ENCODE measurements around the gene ZNF511. TPM values are rescaled to one million over a fixed set of nuclear protein-coding genes. Genes with fewer than 3 reads are reported as not detected.

The ZNF511 gene
- total and polyA plus RNA-seq, 7 experiments from 2014 or later = 29.6 to 88.1 (median 38.8) TPM

DNA sequence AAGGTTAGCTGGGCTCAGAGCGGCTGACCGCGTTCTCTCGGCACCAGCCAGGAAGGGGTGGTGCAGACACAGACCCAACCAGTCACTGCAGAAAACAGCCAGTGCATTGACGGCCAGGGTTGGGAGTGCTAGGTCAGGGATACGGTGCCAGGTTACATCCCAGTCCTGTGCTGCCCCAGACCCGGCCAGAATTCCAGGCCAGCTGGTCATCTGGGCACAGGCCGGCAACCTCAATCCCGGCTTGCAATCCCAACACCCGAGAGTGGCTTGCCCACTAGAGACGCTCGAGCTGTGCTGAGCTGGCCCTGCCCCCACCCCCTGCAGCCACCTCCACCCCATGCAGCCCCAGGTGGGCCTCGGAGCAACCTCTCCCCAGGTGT is 42.2 kb downstream of the ZNF511 start:
- CTCF ChIA-PET = no interaction called here
- H3K4me3 Mint-ChIP-seq = no peak overlapping the region
- H3K4me3 ChIP-seq (ENCODE audit: low read length) = no peak overlapping the region
- H3K27ac ChIP-seq (ENCODE audit: low read depth, low read length) = no peak overlapping the region
- DNase-seq (no peak), ATAC-seq (no peak)
- H3K36me3 ChIP-seq (ENCODE audit: control insufficient read depth in 2 of 3, insufficient read depth in 3 of 3, low read length in 3 of 3) = no peaks in the 10 kb centered on the region
- intact Hi-C loops (cut with micrococcal nuclease) = no loop called here
- H3K4me1 Mint-ChIP-seq = peaks cover 0 to 4% (median under 1%) of the 10 kb centered on the region in 7 donors
- no peaks in the 10 kb centered on the region for H3K4me1 ChIP-seq (ENCODE audit: control insufficient read depth in 2 of 2, insufficient read depth in 2 of 2, low read length in 2 of 2)
- H3K27me3 Mint-ChIP-seq = peaks cover 0 to 6% (median under 1%) of the 10 kb centered on the region in 5 donors
- POLR2A ChIA-PET = no interaction called here
- H3K9me3 ChIP-seq (ENCODE audit: control insufficient read depth in 2 of 3, low read length in 3 of 3) = no peaks in the 10 kb centered on the region
- H3K27ac Mint-ChIP-seq = no peak overlapping the region
- H3K9me3 Mint-ChIP-seq = no peaks in the 10 kb centered on the region
- H3K36me3 Mint-ChIP-seq = no peaks in the 10 kb centered on the region
- H3K27me3 ChIP-seq (ENCODE audit: control insufficient read depth in 2 of 2, insufficient read depth in 2 of 2, low read length in 2 of 2) = no peaks in the 10 kb centered on the region

DNA sequence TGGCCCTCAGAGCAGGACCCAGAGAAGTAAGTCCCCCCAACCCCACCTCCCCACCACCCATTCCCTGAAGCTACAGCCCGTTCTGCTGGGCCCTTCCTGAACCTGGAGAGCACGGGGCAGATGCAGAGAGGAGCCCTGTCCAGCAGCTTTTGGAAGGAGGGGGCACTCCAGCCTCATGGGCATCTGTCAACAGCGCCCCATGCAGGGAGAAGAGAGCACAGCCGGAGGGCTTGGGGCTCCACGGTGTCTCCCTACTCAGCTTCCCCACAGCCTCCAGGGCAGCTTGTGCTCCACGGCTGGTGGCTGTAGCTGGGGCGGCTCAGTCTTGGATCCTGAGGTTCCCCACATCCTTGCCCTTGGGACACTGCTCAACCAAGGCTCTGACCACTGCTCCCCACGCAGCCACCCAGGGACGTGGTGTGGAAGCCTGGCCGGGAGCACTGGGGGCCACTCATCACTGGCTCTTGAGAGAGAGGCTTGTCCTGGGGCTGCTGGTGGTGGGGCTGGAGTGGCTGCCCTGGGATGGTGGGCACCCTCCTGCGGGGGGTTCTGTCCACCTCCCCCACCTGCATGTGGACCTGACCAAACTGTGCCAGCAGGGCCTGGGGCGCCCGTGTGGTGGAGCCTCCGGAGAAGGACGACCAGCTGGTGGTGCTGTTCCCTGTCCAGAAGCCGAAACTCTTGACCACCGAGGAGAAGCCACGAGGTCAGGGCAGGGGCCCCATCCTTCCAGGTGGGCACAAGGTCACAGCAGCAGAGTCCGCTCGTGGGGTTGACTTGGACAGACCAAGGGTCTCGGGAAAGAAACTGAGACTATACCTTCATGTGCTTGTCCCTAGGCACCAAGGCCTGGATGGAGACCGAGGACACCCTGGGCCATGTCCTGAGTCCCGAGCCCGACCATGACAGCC is 42.9 kb downstream of the ZNF511 start:
- Histone ChIP-seq H3K36me3 (ENCODE audit: control insufficient read depth in 2 of 3, insufficient read depth in 3 of 3, low read length in 3 of 3) (no peaks in the 10 kb centered on the region), H3K27me3 (ENCODE audit: control insufficient read depth in 2 of 2, insufficient read depth in 2 of 2, low read length in 2 of 2) (no peaks in the 10 kb centered on the region), H3K4me1 (ENCODE audit: control insufficient read depth in 2 of 2, insufficient read depth in 2 of 2, low read length in 2 of 2) (no peaks in the 10 kb centered on the region), H3K4me3 (ENCODE audit: low read length) (no peak overlapping the region), H3K27ac (ENCODE audit: low read depth, low read length) (no peak overlapping the region), H3K9me3 (ENCODE audit: control insufficient read depth in 2 of 3, low read length in 3 of 3) (no peaks in the 10 kb centered on the region)
- ChIA-PET POLR2A (no interaction called here), CTCF (no interaction called here)
- Mint-ChIP-seq H3K36me3 (no peaks in the 10 kb centered on the region), H3K27me3 (peaks cover 0 to 6% (median 0%) of the 10 kb centered on the region in 5 donors), H3K9me3 (no peaks in the 10 kb centered on the region), H3K4me3 (no peak overlapping the region), H3K27ac (no peak overlapping the region), H3K4me1 (peaks cover 0 to 6% (median 4%) of the 10 kb centered on the region in 7 donors)
- intact Hi-C loops (cut with micrococcal nuclease) = no loop called here
- DNase-seq = no peak
- ATAC-seq = no peak

DNA sequence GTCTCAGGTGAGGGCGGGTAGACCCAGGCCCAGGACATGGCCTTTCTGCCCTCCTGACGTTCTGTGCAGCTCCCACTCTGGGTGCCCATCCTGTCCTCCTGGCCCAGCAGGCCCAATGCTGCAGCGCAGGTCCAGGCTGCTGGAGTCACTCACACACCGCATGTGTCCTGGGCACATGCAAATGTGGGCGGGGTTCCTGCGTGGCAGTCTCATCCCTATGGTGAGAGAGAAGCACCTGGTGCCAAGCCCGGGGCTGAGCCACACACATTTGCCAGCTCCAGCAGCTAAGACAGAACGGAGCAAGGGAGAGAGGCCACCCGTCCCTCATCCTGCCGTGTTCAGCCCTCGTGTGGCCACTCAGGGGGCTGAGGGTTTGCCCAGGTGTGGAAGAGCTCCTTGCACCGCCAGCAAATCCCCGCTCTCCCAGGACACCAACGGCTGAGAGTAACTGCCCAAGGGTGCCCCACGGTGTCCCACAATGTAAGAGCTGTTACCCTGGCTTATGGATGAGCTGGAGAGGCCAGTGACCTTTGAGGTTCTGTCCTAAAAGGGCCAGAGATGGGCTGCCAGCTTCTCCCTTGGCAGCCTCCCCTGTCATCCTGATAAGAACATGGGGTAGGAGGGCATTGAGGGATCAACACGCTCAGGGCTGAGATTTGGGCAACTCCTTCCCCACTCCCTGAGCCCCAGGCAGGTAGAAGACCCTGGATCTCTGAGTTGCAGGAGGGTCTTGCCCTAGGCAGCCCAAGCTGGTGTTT is 44.7 kb downstream of the ZNF511 start:
- no peaks in the 10 kb centered on the region for H3K36me3 Mint-ChIP-seq
- DNase-seq (no peak), ATAC-seq (no peak)
- H3K36me3 ChIP-seq (ENCODE audit: control insufficient read depth in 2 of 3, insufficient read depth in 3 of 3, low read length in 3 of 3) = no peaks in the 10 kb centered on the region
- ChIA-PET CTCF (interaction anchor here (1.1 kb wide), 1 partner anchor 24 kb away, joined by 3 read pairs; no protein-coding TSS in a partner anchor), POLR2A (interaction anchor here (1.5 kb wide), 1 partner anchor 36 kb away, joined by 3 read pairs; no protein-coding TSS in a partner anchor)
- no peaks in the 10 kb centered on the region for H3K4me1 ChIP-seq (ENCODE audit: control insufficient read depth in 2 of 2, insufficient read depth in 2 of 2, low read length in 2 of 2)
- no peak overlapping the region for H3K27ac ChIP-seq (ENCODE audit: low read depth, low read length)
- no peak overlapping the region for H3K27ac Mint-ChIP-seq
- H3K27me3 ChIP-seq (ENCODE audit: control insufficient read depth in 2 of 2, insufficient read depth in 2 of 2, low read length in 2 of 2) = no peaks in the 10 kb centered on the region
- H3K27me3 Mint-ChIP-seq = peaks cover 0 to 6% (median 0%) of the 10 kb centered on the region in 5 donors
- no peaks in the 10 kb centered on the region for H3K9me3 Mint-ChIP-seq
- no peak overlapping the region for H3K4me3 ChIP-seq (ENCODE audit: low read length)
- H3K9me3 ChIP-seq (ENCODE audit: control insufficient read depth in 2 of 3, low read length in 3 of 3) = no peaks in the 10 kb centered on the region
- H3K4me3 Mint-ChIP-seq = no peak overlapping the region
- intact Hi-C loops (cut with micrococcal nuclease) = no loop called here
- peaks cover 0 to 6% (median 4%) of the 10 kb centered on the region in 7 donors for H3K4me1 Mint-ChIP-seq

DNA sequence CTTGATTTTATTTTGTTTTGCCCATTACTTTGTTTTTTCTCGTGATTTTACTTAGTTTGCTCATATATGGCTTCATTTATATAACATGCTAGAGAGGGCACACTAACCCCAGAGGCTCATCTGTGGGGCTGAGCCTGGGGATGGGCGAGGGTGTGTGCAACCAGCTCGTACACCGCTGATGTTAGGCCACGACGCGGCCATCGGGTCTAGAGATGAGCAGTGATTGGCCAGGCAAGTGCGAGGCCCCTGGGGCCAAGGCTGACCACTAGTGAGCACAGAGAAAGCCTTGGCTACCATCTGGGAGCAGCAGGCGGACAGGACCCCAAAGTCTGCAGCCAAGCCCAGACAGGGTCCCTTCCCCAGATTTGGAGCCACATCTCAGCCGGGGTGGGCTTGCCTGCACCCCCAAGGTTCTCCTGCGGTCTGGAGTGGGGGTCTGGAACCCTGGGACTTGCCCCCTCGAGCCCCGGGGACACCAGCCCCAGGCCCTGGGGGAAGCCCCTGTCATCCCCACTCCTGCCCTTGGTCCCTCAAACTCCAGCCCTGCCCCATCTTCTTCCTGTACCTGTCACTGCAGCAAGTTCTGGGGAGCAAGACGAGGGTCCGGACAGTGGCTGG is 45.4 kb downstream of the ZNF511 start:
- no peak overlapping the region for H3K4me3 Mint-ChIP-seq
- no peaks in the 10 kb centered on the region for H3K9me3 Mint-ChIP-seq
- CTCF ChIA-PET = no interaction called here
- Histone ChIP-seq H3K36me3 (ENCODE audit: control insufficient read depth in 2 of 3, insufficient read depth in 3 of 3, low read length in 3 of 3) (no peaks in the 10 kb centered on the region), H3K4me1 (ENCODE audit: control insufficient read depth in 2 of 2, insufficient read depth in 2 of 2, low read length in 2 of 2) (no peaks in the 10 kb centered on the region), H3K27me3 (ENCODE audit: control insufficient read depth in 2 of 2, insufficient read depth in 2 of 2, low read length in 2 of 2) (no peaks in the 10 kb centered on the region), H3K4me3 (ENCODE audit: low read length) (no peak overlapping the region), H3K9me3 (ENCODE audit: control insufficient read depth in 2 of 3, low read length in 3 of 3) (no peaks in the 10 kb centered on the region), H3K27ac (ENCODE audit: low read depth, low read length) (no peak overlapping the region)
- no peaks in the 10 kb centered on the region for H3K36me3 Mint-ChIP-seq
- intact Hi-C loops (cut with micrococcal nuclease) = no loop called here
- H3K27me3 Mint-ChIP-seq = peaks cover 0 to 3% (median 0%) of the 10 kb centered on the region in 5 donors
- peaks cover 0 to 6% (median 4%) of the 10 kb centered on the region in 7 donors for H3K4me1 Mint-ChIP-seq
- POLR2A ChIA-PET = interaction anchor here (1.5 kb wide), 1 partner anchor 35 kb away, joined by 3 read pairs; no protein-coding TSS in a partner anchor
- no peak overlapping the region for H3K27ac Mint-ChIP-seq
- no peak for ATAC-seq
- DNase-seq = no peak

DNA sequence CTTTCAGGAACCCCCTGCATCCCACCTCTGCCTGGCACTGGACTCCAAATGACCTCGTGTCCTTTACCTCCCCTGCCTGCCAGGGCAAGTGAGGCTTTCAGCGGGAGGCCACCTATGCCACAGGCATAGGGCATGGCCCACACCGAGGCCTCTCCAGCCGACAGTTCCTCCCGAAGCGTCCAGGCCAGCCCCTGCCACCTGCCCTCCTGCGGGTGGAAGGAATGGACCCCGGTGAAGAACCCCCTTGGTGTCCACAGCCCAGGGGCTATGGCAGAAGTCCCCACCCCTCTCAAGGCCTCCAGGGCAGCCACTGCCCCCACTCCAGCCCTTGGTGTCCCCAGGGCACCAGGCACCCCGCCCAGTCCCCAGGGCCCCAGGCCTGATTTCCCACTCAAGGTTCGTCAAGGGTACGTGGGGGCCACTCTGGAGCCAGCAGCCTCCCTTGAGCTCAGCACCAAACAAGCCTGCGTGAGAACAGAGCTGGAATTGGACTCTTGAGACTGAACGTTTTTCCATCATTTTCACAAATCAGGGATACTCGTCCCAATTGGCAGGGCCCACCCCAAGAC is 46.0 kb downstream of the ZNF511 start:
- Mint-ChIP-seq H3K27me3 (no peaks in the 10 kb centered on the region), H3K27ac (no peak overlapping the region), H3K9me3 (no peaks in the 10 kb centered on the region), H3K36me3 (no peaks in the 10 kb centered on the region), H3K4me1 (peaks cover 0 to 6% (median 4%) of the 10 kb centered on the region in 7 donors), H3K4me3 (no peak overlapping the region)
- no peak for DNase-seq
- no peaks in the 10 kb centered on the region for H3K9me3 ChIP-seq (ENCODE audit: control insufficient read depth in 2 of 3, low read length in 3 of 3)
- ATAC-seq = no peak
- CTCF ChIA-PET = interaction anchor here (1.3 kb wide), 1 partner anchor 25 kb away, joined by 3 read pairs; no protein-coding TSS in a partner anchor
- intact Hi-C loops (cut with micrococcal nuclease) = loop anchor here (5.0 kb wide), 2 partner anchors 38 to 1047 kb away; partner anchors contain the start of genes MTG1 (in 1 of the 2) and STK32C (in 1 of the 2)
- H3K27ac ChIP-seq (ENCODE audit: low read depth, low read length) = no peak overlapping the region
- H3K36me3 ChIP-seq (ENCODE audit: control insufficient read depth in 2 of 3, insufficient read depth in 3 of 3, low read length in 3 of 3) = no peaks in the 10 kb centered on the region
- no peak overlapping the region for H3K4me3 ChIP-seq (ENCODE audit: low read length)
- H3K27me3 ChIP-seq (ENCODE audit: control insufficient read depth in 2 of 2, insufficient read depth in 2 of 2, low read length in 2 of 2) = no peaks in the 10 kb centered on the region
- no peaks in the 10 kb centered on the region for H3K4me1 ChIP-seq (ENCODE audit: control insufficient read depth in 2 of 2, insufficient read depth in 2 of 2, low read length in 2 of 2)
- POLR2A ChIA-PET = interaction anchor here (1.7 to 2.7 kb wide), 2 partner anchors 19 to 36 kb away, joined by 4 to 16 read pairs; partner anchors contain the start of gene CALY

DNA sequence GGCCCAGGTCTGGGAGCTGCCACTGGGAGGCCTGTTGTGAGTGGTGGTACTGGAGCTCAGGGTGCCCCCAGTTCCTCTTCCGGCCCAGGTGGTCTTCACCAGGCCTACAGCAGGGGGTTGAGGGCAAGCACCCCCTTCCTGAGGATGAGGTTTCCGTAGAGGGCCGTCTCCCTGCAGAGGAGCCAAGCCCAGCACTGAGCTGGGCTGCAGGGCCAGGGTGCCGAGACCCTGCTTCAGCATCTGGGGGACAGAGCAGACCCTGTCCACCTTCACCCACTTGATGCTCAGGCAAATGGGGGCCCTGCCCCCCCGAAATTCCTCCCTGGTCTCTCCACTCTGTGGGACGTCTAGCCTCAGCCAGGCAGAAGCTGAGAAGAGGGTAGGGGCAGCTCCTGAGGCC is 46.6 kb downstream of the ZNF511 start:
- Histone ChIP-seq H3K4me3 (ENCODE audit: low read length) (no peak overlapping the region), H3K27ac (ENCODE audit: low read depth, low read length) (no peak overlapping the region), H3K4me1 (ENCODE audit: control insufficient read depth in 2 of 2, insufficient read depth in 2 of 2, low read length in 2 of 2) (no peaks in the 10 kb centered on the region), H3K9me3 (ENCODE audit: control insufficient read depth in 2 of 3, low read length in 3 of 3) (no peaks in the 10 kb centered on the region), H3K27me3 (ENCODE audit: control insufficient read depth in 2 of 2, insufficient read depth in 2 of 2, low read length in 2 of 2) (no peaks in the 10 kb centered on the region), H3K36me3 (ENCODE audit: control insufficient read depth in 2 of 3, insufficient read depth in 3 of 3, low read length in 3 of 3) (no peaks in the 10 kb centered on the region)
- H3K4me3 Mint-ChIP-seq = no peak overlapping the region
- peaks cover 0 to 6% (median 4%) of the 10 kb centered on the region in 7 donors for H3K4me1 Mint-ChIP-seq
- ATAC-seq (no peak), DNase-seq (no peak)
- no peaks in the 10 kb centered on the region for H3K9me3 Mint-ChIP-seq
- ChIA-PET POLR2A (interaction anchor here (1.7 to 2.7 kb wide), 2 partner anchors 20 to 35 kb away, joined by 4 to 16 read pairs; partner anchors contain the start of gene CALY), CTCF (interaction anchor here (1.3 kb wide), 1 partner anchor 26 kb away, joined by 3 read pairs; no protein-coding TSS in a partner anchor)
- no peak overlapping the region for H3K27ac Mint-ChIP-seq
- intact Hi-C loops (cut with micrococcal nuclease) = loop anchor here (5.0 kb wide), 2 partner anchors 37 to 1048 kb away; partner anchors contain the start of genes MTG1 (in 1 of the 2) and STK32C (in 1 of the 2)
- no peaks in the 10 kb centered on the region for H3K27me3 Mint-ChIP-seq
- H3K36me3 Mint-ChIP-seq = no peaks in the 10 kb centered on the region
